AG09319 (cell line): ENCODE measurements around the gene ARMH1.

Experiments used
- DNase-seq: peaks from one replicate; pipeline ENCODE4 v3.0.0-alpha.2; 2010; ENCODE audit warnings: low read depth; ENCODE audit errors: extremely low read depth
- TF ChIP-seq, protein P1 (sequence below): IDR thresholded peaks from 2 replicates; pipeline ENCODE4 v1.5.1; 2011; ENCODE audit warnings: low read depth, mild to moderate bottlenecking, inconsistent platforms, low read length, moderate library complexity

Gene ARMH1

DNA sequence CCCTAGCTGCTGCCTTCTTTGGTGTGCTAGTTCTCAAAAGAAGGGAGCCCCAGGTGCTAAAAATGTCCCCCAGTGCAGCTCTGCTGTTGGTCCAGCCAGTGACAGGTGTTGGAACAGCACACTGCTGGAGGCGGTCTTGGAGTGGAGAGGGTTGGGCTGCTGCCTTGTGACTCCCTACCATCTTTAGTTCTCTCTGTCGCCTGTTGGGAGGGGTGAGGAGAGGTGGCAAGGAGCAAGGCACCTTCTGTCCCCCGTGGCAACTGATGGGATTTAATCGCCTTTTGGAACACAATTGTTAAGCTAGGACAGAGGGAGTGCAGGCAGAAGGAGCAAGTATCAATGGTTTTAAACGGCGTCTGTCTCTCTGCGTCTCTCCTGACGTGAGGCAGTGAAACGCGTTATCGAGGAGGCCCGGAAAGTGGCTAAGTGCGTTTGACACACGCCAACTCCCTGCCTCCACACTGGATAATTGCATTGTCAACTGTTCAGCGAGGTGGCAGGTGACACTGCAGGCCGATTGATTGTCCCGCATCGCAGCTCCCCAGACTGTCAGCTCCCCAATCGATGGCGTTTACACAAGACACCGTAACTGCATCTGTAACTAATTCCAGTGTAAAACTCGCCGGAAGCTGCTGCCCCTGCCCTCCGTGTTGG, 34.2 kb upstream of the ARMH1 start:
- TF ChIP-seq, protein P1, sequence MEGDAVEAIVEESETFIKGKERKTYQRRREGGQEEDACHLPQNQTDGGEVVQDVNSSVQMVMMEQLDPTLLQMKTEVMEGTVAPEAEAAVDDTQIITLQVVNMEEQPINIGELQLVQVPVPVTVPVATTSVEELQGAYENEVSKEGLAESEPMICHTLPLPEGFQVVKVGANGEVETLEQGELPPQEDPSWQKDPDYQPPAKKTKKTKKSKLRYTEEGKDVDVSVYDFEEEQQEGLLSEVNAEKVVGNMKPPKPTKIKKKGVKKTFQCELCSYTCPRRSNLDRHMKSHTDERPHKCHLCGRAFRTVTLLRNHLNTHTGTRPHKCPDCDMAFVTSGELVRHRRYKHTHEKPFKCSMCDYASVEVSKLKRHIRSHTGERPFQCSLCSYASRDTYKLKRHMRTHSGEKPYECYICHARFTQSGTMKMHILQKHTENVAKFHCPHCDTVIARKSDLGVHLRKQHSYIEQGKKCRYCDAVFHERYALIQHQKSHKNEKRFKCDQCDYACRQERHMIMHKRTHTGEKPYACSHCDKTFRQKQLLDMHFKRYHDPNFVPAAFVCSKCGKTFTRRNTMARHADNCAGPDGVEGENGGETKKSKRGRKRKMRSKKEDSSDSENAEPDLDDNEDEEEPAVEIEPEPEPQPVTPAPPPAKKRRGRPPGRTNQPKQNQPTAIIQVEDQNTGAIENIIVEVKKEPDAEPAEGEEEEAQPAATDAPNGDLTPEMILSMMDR, result no peak
- no peak for DNase-seq

DNA sequence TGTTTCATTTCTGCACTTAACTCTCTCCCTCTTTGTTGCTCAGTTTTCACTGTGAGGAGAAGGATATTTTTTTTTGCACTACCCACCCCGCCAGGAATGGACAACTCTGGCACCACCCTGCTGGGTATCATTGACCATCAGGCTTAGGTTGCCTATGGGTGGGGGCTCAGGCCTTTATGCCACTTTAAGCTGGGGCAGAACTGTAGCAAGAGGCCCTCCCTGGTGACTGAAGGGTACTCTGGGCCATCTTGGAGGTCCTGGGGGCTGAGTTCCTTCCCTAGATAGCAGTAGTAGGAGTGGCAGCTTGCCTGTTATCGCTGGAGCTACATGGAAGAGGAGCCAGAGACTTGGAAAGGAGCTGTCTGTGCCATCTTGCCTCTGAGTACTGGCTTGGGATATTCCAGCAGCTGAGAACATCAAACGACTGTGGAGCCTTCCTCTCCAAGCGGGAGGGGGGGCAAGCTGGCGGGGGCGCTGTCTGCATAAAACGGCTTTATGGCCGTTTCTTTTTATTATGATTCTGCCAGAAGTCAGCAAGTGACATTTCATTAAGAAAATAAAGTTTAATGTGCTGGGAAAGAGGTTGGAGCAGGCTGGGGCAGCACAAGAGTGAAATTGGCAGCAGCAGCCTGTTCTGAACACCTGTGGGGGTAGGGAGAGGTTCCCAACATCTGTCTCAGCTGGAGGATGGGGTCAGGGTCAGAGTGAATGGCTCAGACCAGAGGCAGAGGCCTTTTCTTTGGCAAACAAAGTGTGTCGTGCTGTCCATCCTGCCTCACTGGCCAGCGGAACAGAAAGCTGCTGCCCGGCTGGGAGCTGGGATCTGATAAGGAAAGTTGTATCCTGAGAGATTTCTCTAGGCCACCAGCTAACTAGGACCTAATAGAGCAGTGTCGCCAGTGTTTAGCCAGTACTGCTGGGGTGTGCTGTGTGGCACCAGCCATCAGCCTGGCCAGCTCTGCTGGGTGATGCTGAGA, 33.1 kb upstream of the ARMH1 start:
- TF ChIP-seq, protein P1, result no peak
- DNase-seq, result no peak

DNA sequence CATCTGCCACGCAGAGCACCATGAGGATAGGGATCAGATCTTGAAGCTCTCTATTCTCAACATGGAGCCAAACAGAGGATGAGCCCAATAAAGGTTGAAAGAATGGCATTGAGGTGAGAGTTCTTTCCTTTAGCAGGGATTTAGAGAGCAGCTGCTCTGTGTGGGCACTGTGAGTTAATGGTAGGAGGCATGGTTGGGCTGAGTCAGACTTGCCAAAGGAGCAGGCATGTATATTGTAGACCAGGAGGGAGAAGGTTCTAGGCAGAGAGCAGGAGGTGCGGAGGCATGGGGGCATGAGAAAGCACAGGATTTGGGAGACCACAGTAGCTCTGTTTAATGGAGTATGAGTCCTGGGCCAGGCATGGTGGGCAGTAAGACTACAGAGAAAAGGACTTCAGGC, 32.3 kb upstream of the ARMH1 start:
- TF ChIP-seq, protein P1, result no peak
- DNase-seq, result no peak

DNA sequence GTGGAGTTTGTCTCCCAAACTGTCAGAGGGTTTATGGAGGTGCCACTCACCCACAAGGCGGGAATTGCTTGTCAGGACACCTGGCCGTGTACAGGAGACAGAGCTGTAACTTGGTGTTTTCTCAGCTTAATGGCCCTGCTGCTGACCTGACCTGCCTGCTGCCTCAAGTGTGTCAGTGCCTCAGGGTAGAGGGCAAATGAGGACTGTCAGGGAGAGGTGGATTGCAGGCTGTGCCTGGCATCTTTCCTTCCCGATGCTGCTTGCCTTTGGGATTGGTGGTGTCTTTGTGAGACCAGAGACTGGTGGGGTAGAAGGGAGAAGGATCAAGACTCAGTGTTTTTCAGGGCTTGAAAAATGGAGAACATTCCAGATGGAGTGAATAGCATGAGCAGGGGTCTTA, 31.6 kb upstream of the ARMH1 start:
- TF ChIP-seq, protein P1, result no peak
- no peak for DNase-seq

GRCh38 chr1:44643721-44644334, 30.7 kb upstream of the ARMH1 start:
- no peak for DNase-seq
- TF ChIP-seq, protein P1, result no peak

DNA sequence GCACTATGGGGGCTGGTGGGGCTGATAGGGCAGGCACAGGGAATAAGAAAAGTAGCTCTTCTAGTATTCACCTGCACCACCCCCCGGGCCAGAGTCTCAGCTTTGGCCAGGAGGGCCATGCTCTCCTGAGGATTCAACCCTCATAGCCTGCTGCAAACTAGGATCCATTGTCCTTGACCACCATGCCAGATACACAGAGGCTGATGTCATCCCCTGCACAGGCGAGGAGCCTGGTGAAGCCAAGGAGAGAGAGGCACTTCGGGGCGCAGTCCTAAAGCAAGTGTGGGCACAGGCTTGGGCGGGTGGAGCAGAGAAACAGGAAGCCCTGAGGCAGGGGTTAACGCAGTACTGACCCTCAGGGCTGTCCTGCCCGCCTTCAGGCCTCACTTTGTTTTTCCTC, 29.7 kb upstream of the ARMH1 start:
- no peak for DNase-seq
- TF ChIP-seq, protein P1, result no peak
